Measurements from ENCODE around the gene TBRG4.

TBRG4 gene

GRCh38 chr7:45133352-45133751 lies 21.9 kb upstream of the TBRG4 start:
- TF ChIP-seq, protein P1, sequence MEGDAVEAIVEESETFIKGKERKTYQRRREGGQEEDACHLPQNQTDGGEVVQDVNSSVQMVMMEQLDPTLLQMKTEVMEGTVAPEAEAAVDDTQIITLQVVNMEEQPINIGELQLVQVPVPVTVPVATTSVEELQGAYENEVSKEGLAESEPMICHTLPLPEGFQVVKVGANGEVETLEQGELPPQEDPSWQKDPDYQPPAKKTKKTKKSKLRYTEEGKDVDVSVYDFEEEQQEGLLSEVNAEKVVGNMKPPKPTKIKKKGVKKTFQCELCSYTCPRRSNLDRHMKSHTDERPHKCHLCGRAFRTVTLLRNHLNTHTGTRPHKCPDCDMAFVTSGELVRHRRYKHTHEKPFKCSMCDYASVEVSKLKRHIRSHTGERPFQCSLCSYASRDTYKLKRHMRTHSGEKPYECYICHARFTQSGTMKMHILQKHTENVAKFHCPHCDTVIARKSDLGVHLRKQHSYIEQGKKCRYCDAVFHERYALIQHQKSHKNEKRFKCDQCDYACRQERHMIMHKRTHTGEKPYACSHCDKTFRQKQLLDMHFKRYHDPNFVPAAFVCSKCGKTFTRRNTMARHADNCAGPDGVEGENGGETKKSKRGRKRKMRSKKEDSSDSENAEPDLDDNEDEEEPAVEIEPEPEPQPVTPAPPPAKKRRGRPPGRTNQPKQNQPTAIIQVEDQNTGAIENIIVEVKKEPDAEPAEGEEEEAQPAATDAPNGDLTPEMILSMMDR (IDR thresholded peaks at IDR 0.05; ENCODE audit: low read length, missing control alignments): no peak
- no peak overlapping the region for H3K4me3 ChIP-seq (replicated peaks; ENCODE audit: low read depth, low read length)
- no peak for DNase-seq (ENCODE audit: low read depth)

DNA sequence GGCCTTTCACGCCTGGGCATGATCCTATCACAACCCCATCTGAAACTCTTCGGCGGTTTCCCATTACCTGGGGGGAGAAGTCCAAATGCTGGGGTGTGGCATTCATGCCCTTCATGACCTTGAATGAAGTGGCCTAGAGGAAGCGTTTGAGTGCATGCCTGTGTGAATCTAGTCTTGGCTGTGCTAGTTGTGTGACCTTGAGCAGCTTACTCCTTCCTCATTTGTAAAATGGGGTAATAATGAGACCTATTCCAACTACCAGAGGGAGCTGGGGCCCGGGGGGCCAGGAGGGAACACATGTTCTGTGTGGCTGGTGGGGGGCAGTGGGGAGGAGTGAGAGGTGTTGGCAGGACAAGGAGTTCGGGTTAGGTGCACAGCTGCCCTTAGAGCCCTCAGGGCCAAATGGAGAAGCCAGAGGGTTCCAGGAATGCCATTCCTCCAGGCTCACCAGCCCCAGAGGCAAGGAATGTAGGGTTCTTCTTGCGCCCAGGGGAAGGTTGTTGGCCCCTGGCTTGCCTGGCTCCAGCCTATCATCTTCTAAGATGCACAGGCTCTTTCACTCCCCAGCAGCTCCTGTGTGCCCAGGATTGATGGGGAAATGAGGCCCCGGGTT lies 21.3 kb upstream of the TBRG4 start:
- no peak overlapping the region for H3K4me3 ChIP-seq (replicated peaks; ENCODE audit: low read depth, low read length)
- TF ChIP-seq, protein P1 (IDR thresholded peaks at IDR 0.05; ENCODE audit: low read length, missing control alignments): no peak
- DNase-seq (ENCODE audit: low read depth): no peak

- TF ChIP-seq, protein P1 (IDR thresholded peaks at IDR 0.05; ENCODE audit: low read length, missing control alignments): no peak
- no peak for DNase-seq (ENCODE audit: low read depth)
Observed at GRCh38 chr7:45131891-45132290, 20.4 kb upstream of the TBRG4 start.

GRCh38 chr7:45130910-45131309 lies 19.4 kb upstream of the TBRG4 start:
- no peak for DNase-seq (ENCODE audit: low read depth)
- no peak overlapping the region for H3K4me3 ChIP-seq (replicated peaks; ENCODE audit: low read depth, low read length)
- TF ChIP-seq, protein P1 (IDR thresholded peaks at IDR 0.05; ENCODE audit: low read length, missing control alignments): no peak

More at GRCh38 chr7:45131891-45132290, 20.4 kb upstream of the TBRG4 start:
- H3K4me3 ChIP-seq (replicated peaks; ENCODE audit: low read depth, low read length): no peak overlapping the region

DNA sequence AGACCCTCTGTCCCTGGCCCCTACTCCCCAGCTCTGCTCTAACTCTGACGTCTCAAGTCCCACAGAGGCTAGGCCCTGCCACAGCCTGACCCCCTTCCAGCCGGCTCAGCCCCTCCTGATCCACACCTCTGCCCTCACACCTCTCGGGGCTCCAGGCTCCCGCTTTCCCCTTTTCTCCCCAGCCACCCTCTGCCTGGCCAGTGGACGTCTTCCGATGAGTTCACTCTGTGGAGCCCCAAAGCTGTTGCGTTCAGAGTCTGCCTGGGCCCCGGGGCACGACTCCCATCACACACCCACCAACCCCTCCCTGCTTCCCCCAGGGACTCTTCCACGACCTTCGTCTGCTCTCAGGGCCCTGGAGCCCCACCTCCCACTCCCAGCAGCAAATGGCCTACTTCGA lies 18.4 kb upstream of the TBRG4 start:
- TF ChIP-seq, protein P1 (IDR thresholded peaks at IDR 0.05; ENCODE audit: low read length, missing control alignments): no peak
- no peak for DNase-seq (ENCODE audit: low read depth)

DNA sequence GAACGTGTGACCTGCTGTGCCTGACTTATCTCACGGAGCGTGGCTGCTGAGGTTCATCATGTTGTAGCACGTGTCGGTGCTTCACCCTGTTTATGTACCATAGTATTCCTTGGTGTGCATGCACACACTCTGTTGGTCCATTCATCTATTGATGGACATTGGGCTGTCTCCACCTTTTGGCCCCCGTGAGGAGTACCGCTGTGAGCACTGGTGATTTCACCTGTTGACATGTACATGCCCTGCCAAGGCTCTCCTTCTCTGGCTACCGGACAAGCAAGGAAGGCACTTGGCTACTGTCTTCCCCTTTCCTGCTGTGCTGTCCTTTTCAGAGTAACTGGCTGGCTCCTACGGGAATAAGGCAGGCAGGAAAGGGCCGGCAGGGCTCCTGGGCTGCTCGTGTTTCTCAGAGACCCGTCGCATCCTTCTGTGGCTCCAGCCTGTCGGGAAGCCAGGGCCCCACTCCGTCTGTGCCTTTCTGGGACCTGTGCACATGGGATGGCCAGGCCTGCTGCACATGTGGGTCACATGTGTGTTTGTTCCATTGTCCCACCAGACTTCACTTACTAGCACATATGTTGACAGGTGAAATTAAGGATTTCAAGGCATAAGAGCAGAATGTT lies 17.8 kb upstream of the TBRG4 start:
- no peak overlapping the region for H3K4me3 ChIP-seq (replicated peaks; ENCODE audit: low read depth, low read length)
- no peak for DNase-seq (ENCODE audit: low read depth)
- TF ChIP-seq, protein P1 (IDR thresholded peaks at IDR 0.05; ENCODE audit: low read length, missing control alignments): no peak

More for the DNA sequence above, 18.4 kb upstream of the TBRG4 start:
- H3K4me3 ChIP-seq (replicated peaks; ENCODE audit: low read depth, low read length): no peak overlapping the region

GRCh38 chr7:45126920-45127319 lies 15.4 kb upstream of the TBRG4 start:
- H3K4me3 ChIP-seq (replicated peaks; ENCODE audit: low read depth, low read length): no peak overlapping the region
- DNase-seq (ENCODE audit: low read depth): no peak
- TF ChIP-seq, protein P1 (IDR thresholded peaks at IDR 0.05; ENCODE audit: low read length, missing control alignments): no peak

All from fibroblast of pulmonary artery (primary cell).